ENCODE measurements around the gene PSME1. TPM values are rescaled to one million over a fixed set of nuclear protein-coding genes. Genes with fewer than 3 reads are reported as not detected.
"Not testable (repeated sequence)": the region's sequence is repeated elsewhere in the genome, so short reads cannot be mapped to it uniquely, and the experiment has no call there.

Gene PSME1
- total RNA-seq, 2 experiments from 2014 or later = 149 to 187 TPM

DNA sequence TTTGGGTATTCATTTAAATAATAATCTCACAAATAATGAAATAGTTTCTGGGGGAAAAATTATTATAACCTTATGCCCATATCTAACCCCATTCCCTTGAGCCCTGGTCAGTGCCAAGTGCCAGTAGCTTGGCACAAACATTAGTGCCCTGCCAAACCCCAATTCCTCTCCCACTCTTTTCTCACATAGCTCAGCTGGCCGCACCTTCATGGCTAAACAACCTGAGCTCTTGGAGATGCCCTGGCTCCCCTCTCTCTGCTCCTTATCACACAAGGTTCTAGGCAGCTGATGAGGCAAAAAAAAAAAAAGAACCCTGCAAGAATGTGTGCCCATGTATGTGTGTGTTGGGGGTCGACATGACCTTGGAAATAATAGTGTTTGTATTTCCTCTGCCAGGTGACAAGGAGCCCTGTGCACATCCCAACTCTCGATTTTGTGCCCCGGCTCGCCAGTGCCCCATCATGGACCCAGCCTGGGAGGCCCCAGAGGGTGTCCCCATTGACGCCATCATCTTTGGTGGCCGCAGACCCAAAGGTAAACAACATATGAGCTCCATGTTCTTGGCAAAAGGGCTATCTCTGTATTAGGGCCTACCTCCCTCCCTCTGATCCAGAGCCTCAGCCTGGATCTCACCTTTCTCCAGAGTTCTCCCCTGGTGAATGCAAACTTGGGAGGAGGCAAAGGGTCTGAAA lies 33.5 kb upstream of the PSME1 start:
- Histone ChIP-seq H3K4me1 (ENCODE audit: insufficient read depth, low read length, poor library complexity, severe bottlenecking) (no peaks in the 10 kb centered on the region), H3K79me2 (ENCODE audit: insufficient read depth, low read depth, low read length) (no peaks in the 10 kb centered on the region), H3K27ac (ENCODE audit: low read depth, low read length, poor library complexity, severe bottlenecking) (no peak overlapping the region), H3K4me3 (ENCODE audit: low read depth, low read length, poor library complexity, severe bottlenecking) (no peak overlapping the region), H3K9me2 (ENCODE audit: insufficient read depth, low read length) (no peaks in the 10 kb centered on the region), H3K4me2 (ENCODE audit: low read length) (no peak overlapping the region), H4K20me1 (ENCODE audit: insufficient read depth, low read length) (no peaks in the 10 kb centered on the region), H3K9me3 (ENCODE audit: low read length) (no peaks in the 10 kb centered on the region), H3K36me3 (ENCODE audit: insufficient read depth, low read length) (peaks cover 6% of the 10 kb centered on the region), H2AFZ (ENCODE audit: low read length) (no peak overlapping the region)
- intact Hi-C loops (cut with micrococcal nuclease; ENCODE audit: unreplicated experiment) = no loop called here
- no peak for DNase-seq (ENCODE audit: low spot score)
- POLR2A ChIA-PET = interaction anchor here (0.6 to 1.5 kb wide), 3 partner anchors 8 to 127 kb away, joined by 3 to 4 read pairs (median 3); partner anchors contain the start of genes DCAF11 and NRL
- CTCF ChIA-PET (ENCODE audit: unreplicated experiment) = no interaction called here
- BruUV-seq (replicated peaks) = no TSS peak
- no peak for TF ChIP-seq EZH2phosphoT487 (IDR thresholded peaks at IDR 0.05; ENCODE audit: borderline replicate concordance, low read depth, low read length)
- TF ChIP-seq, protein P1, sequence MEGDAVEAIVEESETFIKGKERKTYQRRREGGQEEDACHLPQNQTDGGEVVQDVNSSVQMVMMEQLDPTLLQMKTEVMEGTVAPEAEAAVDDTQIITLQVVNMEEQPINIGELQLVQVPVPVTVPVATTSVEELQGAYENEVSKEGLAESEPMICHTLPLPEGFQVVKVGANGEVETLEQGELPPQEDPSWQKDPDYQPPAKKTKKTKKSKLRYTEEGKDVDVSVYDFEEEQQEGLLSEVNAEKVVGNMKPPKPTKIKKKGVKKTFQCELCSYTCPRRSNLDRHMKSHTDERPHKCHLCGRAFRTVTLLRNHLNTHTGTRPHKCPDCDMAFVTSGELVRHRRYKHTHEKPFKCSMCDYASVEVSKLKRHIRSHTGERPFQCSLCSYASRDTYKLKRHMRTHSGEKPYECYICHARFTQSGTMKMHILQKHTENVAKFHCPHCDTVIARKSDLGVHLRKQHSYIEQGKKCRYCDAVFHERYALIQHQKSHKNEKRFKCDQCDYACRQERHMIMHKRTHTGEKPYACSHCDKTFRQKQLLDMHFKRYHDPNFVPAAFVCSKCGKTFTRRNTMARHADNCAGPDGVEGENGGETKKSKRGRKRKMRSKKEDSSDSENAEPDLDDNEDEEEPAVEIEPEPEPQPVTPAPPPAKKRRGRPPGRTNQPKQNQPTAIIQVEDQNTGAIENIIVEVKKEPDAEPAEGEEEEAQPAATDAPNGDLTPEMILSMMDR (conservative IDR thresholded peaks at IDR 0.05; ENCODE audit: low read length) = no peak

DNA sequence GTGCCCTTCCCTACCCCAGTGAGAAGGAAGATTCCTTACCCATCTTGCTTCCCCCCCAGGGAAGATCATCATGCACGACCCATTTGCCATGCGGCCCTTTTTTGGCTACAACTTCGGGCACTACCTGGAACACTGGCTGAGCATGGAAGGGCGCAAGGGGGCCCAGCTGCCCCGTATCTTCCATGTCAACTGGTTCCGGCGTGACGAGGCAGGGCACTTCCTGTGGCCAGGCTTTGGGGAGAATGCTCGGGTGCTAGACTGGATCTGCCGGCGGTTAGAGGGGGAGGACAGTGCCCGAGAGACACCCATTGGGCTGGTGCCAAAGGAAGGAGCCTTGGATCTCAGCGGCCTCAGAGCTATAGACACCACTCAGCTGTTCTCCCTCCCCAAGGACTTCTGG lies 32.5 kb upstream of the PSME1 start:
- intact Hi-C loops (cut with micrococcal nuclease; ENCODE audit: unreplicated experiment) = no loop called here
- BruUV-seq (replicated peaks) = no TSS peak
- Histone ChIP-seq H3K4me2 (ENCODE audit: low read length) (no peak overlapping the region), H2AFZ (ENCODE audit: low read length) (no peak overlapping the region), H3K4me1 (ENCODE audit: insufficient read depth, low read length, poor library complexity, severe bottlenecking) (peaks cover 3% of the 10 kb centered on the region), H3K79me2 (ENCODE audit: insufficient read depth, low read depth, low read length) (no peaks in the 10 kb centered on the region), H4K20me1 (ENCODE audit: insufficient read depth, low read length) (no peaks in the 10 kb centered on the region), H3K27ac (ENCODE audit: low read depth, low read length, poor library complexity, severe bottlenecking) (no peak overlapping the region), H3K36me3 (ENCODE audit: insufficient read depth, low read length) (peaks cover 6% of the 10 kb centered on the region), H3K9me3 (ENCODE audit: low read length) (no peaks in the 10 kb centered on the region), H3K9me2 (ENCODE audit: insufficient read depth, low read length) (no peaks in the 10 kb centered on the region), H3K4me3 (ENCODE audit: low read depth, low read length, poor library complexity, severe bottlenecking) (no peak overlapping the region)
- TF ChIP-seq, protein P1 (conservative IDR thresholded peaks at IDR 0.05; ENCODE audit: low read length) = no peak
- no peak for TF ChIP-seq EZH2phosphoT487 (IDR thresholded peaks at IDR 0.05; ENCODE audit: borderline replicate concordance, low read depth, low read length)
- CTCF ChIA-PET (ENCODE audit: unreplicated experiment) = no interaction called here
- DNase-seq (ENCODE audit: low spot score) = no peak
- POLR2A ChIA-PET = interaction anchor here (1.5 kb wide), 1 partner anchor 11 kb away, joined by 3 read pairs; the partner anchor contains the start of genes DCAF11 and NRL

DNA sequence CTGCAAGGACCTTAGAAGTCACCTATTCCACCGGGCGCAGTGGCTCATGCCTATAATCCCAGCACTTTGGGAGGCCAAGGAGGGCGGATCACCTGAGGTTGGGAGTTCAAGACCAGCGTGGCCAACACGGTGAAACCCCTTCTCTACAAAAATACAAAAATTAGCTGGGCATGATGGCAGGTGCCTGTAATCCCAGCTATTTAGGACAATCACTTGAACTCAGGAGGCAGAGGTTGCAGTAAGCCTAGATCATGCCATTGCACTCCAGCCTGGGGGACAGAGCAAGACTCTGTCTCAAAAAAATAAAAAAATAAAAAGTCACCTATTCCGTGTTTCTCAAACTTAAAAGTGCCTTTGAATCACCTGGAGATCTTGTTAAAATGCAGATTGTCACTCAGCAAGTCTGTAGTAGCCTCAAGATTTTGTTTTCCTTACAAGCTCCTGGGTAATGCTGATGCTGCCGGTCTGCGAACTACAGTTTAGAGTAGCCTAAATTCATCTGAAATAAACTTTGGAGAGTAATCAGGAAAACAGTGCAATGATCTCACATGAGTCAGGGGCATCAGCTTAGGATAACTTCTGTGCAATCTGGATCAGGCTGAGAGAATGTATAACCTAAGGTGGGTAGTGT lies 30.3 kb upstream of the PSME1 start:
- H3K4me3 ChIP-seq (ENCODE audit: low read depth, low read length, poor library complexity, severe bottlenecking); H4K20me1 ChIP-seq (ENCODE audit: insufficient read depth, low read length); H3K79me2 ChIP-seq (ENCODE audit: insufficient read depth, low read depth, low read length); H3K36me3 ChIP-seq (ENCODE audit: insufficient read depth, low read length); CTCF ChIA-PET (ENCODE audit: unreplicated experiment); H3K4me2 ChIP-seq (ENCODE audit: low read length); H3K9me2 ChIP-seq (ENCODE audit: insufficient read depth, low read length); H2AFZ ChIP-seq (ENCODE audit: low read length); intact Hi-C loops (cut with micrococcal nuclease; ENCODE audit: unreplicated experiment); H3K9me3 ChIP-seq (ENCODE audit: low read length); H3K27ac ChIP-seq (ENCODE audit: low read depth, low read length, poor library complexity, severe bottlenecking); DNase-seq (ENCODE audit: low spot score); BruUV-seq (replicated peaks): not testable (repeated sequence)
- POLR2A ChIA-PET = interaction anchor here (1.3 to 7.0 kb wide), 2 partner anchors 12 to 91 kb away, joined by 4 to 80 read pairs; partner anchors contain the start of gene PCK2
- H3K4me1 ChIP-seq (ENCODE audit: insufficient read depth, low read length, poor library complexity, severe bottlenecking) = peaks cover 11% of the 10 kb centered on the region
